Endometrial microvascular endothelial cells (primary cell): ENCODE results near the gene SLC35G2. TPM values are rescaled to one million over a fixed set of nuclear protein-coding genes. Genes with fewer than 3 reads are reported as not detected.
"Not testable (repeated sequence)": the region's sequence is repeated elsewhere in the genome, so short reads cannot be mapped to it uniquely, and the experiment has no call there.

ENCODE experiments used
- in situ Hi-C: cut with HindIII; loops from 2 replicates; pipeline ENCODE4 v1.10.0; 2017; ENCODE audit warnings: low sequenced_read_pairs, low pct_unique_long_range_greater_than_20kb; ENCODE audit errors: inconsistent ontology term
- total RNA-seq: library from RNA; depleted of rRNA; stranded (reverse); fragments of >200 nt; gene quantifications from one replicate; pipeline ENCODE4 v1.2.3, GENCODE V29; 2015; ENCODE audit errors: inconsistent ontology term

Gene SLC35G2
- total RNA-seq, 1 donor from 2014 or later = 18.2 TPM

DNA sequence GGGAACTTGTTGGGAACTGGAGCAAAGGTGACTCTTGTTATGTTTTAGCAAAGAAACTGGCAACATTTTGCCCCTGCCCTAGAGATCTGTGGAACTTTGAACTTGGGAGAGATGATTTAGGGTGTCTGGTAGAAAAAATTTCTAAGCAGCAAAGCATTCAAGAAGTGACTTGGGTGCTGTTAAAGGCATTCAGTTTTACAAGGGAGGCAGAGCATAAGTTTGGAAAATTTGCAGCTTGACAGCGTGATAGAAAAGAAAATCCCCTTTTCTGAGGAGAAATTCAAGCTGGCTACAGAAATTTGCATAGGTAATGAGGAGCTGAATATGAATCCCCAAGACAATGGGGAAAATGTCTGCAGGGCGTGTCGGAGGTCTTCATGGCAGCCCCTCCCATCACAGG lies 53.3 kb downstream of the SLC35G2 start:
- in situ Hi-C loops = not testable (repeated sequence)

DNA sequence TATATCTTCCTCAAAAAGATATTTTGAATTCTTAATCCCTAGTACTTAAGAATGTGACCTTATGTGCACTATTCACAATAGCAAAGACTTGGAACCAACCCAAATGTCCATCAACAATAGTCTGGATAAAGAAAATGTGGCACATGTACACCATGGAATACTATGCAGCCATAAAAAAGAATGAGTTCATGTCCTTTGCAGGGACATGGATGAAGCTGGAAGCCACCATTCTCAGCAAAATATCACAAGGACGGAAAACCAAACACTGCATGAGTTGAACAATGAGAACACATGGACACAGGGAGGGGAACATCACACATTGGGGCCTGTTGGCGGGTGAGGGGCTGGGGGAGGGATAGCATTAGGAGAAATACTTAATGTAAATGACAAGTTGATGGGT lies 60.6 kb downstream of the SLC35G2 start:
- in situ Hi-C loops = not testable (repeated sequence)

DNA sequence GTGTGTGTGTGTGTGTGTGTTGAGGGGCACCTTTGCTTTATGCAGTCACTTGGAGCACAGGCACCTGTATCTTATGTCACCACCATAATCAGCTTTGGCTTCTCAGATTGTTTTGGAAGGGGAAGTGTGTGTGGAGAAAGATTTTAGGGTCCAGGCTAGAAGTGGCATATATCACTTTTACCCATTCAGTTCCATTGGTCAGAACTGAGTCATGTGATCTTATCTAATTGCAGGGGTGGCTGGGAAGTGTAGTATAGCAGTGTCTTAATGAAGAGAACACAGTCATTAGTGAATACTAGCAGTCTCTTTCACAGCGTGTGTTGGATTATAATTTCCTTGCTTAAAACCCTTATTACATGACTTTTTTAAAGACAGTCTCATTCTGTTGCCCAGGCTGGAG lies 63.6 kb downstream of the SLC35G2 start:
- in situ Hi-C loops = no loop called here

DNA sequence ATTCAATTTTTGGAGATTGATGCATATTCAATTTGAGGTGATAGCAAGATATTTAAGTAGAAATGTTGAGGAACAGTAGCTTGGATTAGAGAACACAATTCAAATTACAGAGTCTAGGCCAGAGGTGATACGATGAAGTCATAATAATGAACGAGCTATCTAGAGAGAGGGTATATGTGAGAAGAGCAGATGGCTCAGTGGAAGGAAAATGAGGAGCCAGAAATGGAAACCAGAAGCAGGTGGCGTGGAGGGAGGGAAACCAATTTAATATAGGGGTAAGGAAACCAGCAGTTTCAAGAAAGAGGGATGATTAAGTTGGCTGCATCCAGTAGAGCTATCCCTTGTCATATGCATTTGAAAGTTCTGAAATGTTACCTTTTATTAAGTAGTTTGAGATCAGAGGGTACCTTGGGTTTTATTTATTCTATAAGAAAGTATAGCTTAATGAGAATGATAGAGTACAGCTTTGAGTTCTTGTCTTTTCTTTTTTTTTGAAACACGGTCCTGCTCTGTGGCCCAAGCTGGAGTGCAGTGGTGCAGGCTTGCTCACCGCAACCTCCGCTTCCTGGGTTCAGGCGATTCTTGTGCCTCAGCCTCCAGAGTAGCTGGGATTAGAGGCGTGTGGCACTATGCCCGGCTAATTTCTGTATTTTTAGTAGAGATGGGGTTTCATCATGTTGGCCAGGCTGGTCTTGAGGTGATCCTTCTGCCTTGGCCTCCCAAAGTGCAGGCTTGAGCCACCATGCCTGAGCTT lies 65.2 kb downstream of the SLC35G2 start:
- in situ Hi-C loops = no loop called here

DNA sequence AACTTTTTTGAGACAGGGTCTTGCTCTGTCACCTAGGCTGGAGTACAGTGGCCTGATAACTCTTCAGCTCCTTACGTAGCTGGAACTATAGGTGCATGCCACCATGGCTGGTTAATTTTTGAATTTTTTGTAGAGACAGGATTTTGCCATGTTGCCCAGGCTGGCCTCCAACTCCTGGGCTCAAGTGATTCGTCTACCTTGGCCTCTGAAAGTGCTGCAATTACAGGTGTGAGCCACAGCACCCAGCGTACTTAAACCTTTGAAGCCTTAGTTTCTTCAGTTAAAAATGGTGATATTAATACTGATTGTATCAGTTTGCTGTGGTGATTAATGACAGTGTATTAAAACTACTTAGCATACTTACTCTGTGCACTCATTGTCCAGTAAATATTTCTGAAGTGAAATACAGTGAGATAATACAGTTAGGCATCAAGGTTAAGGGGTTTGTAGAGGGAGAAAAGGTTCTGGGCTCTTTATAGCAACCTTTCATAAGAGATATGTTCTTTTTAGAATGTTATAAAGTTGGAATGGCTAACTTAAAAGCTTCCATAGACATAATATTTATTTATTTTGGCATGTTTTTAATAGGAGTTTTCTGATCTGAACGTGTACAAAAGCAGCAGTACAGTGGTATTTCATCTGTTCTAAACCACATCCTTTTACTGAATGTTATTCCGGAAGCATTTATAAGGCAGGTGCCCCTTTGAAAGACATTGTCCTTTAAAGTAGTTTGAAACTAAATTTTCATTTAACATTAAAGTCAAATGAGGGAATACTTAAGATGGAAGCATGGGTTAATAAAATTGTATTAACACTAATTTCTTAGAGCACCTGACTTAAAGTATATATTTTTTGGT lies 66.7 kb downstream of the SLC35G2 start:
- in situ Hi-C loops = no loop called here

DNA sequence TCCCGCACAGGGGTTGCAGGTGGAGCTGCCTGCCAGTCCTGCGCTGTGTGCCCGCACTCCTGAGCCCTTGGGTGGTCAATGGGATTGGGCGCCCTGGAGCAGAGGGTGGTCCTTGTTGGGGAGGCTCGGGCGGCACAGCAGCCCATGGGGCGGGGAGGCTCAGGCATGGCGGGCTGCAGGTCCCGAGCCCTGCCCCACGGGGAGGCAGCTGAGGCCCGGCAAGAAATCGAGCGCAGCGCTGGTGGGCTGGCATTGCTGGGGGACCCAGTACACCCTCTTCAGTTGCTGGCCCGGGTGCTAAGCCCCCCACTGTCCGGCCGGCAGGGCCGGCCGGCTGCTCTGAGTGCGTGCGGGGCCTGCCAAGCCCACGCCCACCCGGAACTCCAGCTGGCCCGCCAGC lies 71.0 kb downstream of the SLC35G2 start:
- in situ Hi-C loops = no loop called here

DNA sequence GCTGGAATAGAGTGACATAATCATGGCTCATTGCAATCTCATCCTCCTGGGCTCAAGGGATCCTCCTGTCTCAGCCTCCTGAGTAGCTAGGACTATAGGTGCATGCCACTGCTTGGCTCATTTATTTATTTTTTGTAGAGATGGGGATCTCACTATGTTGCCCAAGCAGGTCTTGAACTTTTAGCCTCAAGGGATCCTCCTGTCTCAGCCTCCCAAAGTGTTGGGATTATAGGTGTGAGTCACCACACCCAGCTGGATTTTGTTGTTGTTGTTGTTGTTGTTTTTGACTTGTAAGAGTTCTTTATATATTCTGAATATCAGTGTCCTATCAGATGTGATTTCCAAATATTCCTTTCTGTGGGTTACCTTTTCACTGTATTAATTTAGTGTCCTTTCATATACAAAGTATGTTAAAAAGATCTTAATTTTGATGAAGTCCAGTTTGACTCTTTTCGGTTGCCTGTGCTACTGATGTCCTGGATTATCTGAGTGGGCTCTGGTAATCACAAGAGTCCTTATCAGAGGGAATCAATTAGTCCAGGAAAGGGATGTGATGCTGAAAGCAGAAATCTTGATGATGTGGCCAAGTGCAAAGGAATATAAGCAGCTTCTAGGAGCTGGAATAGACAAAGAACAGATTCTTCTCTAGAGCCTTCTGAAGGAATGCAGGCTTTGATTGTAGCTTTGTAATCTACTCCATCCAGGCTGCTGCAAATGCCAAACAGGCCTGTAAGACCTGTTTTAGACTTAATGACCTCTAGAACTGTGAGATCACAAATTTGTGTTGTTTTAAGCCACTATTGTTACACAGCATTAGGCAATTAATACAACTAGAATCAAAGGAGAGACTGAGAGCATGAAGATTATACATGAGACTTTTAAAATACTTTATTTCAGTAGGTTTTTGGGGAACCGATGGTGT lies 73.3 kb downstream of the SLC35G2 start:
- in situ Hi-C loops = no loop called here

DNA sequence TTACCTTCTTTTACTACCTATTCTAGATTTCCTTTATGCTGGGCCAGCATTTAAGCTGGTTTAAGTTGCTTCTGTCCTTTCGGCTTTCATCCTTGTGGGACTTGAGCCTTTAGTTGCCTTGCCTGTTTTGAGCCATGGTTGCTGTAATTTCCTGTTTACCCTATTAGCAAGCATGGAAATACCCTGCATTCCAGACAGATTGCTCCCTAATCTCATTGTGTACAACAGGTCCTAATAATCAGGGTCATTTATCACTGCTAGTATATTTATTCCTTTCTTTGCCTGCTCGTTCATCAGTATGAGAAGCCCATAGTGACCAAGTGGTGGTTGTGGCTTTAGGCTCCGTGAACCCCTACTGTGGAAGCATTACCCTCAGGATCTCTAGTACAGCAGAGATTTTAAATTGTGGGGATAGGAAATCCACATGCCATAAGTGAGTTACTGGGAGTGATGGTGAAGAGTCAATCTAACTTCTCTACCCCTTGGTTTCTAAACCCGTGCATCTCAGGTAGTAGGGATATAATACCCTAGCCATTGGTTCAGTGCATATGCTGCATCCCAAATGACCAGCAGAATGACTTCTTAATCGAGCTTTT lies 75.0 kb downstream of the SLC35G2 start:
- in situ Hi-C loops = no loop called here

DNA sequence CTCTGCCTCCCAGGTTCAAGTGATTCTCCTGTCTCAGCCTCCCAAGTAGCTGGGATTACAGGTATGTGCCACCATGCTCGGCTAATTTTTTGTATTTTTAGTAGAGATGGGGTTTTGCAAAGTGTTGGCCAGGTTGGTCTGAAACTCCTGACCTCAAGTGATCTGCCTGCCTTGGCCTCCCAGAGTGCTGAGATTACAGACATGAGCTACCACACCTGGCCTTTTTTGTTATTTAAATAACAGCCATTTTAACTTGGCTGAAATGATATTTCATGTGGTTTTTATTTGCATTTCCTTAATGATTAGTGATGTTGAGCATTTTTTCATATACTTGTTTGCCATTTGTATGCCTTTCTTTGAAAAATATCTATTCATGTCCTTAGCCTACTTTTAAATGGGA lies 78.2 kb downstream of the SLC35G2 start:
- in situ Hi-C loops = not testable (repeated sequence)

DNA sequence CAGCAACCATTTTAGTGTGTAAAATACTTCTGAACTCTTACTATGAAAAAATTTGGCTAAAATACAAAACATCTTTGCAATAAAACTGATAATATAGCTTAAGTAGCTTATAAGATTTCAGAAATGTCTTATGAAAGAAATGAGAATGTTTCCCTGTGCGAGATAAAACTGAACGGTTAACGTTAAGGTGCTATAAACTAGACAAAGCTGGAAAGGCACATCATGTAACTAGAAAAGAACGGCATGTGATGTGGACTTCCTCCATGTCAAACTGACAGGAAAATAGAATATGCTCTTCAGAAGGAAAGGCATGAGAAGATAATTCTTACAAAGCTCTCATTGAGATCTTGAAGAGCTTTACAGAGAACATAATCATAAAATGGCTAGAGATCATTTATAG lies 79.6 kb downstream of the SLC35G2 start:
- in situ Hi-C loops = no loop called here

DNA sequence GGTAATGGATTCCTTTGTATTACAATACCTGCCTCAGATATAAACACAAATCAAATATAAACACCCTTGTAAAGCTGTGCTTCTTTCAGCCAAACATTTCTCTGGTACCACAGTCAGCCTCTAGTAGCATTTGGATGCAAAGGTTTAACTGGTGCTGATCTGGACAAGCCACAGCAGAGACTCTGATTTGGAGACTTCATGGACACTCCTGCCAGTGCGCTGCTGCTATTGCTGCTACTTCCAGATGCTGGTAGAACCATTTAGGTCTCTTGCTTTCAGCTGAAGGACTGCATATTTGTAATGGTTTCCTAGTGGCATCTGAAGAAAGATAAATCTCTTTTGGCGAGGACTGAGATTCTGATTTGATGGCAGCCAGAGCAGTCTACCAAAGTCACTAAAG lies 80.0 kb downstream of the SLC35G2 start:
- in situ Hi-C loops = no loop called here

DNA sequence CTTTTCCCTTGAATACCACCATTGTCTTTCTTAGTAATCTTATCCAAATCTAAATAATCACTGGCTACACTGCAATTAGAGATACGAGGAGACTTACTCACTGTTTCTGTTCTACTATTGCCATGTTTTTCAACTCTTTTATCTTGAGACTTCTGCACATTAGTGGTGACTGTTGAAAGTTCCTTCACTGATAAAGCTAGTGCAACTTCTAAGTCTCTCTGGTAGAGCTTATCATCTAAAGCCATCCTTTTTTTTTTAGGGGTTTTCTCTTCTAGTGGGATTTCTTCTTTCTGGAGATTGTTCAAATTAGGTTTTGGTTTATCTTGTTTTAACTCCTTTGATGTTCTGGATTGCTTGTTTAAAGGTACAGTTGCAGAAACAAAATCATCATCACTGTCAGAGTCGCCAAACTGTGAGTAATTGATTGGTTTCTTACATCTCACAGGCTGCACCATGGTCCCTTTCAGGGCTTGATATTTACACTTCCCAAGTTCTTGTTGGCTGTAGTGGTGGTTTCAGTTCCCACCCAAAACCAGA lies 80.8 kb downstream of the SLC35G2 start:
- in situ Hi-C loops = no loop called here

DNA sequence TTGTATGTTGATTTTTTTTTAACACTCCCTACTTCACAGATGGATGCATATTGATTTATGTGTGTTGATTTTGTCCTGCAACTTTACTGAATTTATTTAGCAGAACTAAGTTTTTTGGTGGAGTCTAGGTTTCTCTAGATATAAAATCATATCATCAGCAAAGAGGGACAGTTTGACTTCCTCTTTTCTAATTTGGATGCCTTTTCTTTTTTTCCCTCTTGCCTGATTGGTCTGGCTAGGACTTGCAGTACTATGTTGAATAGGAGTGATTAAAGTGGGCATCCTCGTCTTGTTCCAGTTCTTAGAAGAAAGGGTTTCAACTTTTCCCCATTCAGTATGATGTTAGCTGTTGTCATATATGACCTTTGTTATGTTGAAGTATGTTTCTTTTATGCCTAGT lies 81.8 kb downstream of the SLC35G2 start:
- in situ Hi-C loops = not testable (repeated sequence)

DNA sequence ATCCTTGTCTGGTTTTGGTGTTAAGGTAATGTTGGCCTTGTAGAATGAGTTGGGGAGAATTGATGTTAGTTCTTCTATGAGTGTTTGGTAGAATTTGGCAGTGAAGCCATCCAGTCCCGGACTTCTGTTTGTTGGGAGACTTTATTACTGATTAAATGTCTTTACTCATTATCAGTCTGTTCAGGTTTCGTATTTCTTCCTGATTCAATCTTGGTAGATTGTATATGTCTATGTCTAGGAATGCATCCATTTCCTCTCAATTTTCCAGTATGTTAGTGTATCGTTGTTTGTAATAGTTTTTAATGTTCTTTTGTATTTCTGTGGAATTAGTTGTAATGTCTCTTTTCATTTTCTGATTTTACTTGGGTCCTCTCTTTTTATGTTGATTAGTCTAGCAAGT lies 82.5 kb downstream of the SLC35G2 start:
- in situ Hi-C loops = no loop called here

DNA sequence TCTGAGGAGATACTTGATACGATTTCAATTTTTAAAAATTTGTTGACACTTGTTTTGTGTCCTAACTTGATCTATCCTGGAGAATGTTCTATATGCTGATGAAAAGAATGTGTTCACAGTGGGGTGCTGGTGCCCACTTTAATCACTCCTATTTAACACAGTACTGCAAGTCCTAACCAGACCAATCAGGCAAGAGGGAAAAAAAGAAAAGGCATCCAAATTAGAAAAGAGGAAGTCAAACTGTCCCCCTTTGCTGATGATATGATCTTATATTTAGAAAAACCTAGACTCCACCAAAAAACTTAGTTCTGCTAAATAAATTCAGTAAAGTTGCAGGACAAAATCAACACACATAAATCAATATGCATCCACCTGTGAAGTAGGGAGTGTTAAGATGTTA lies 83.6 kb downstream of the SLC35G2 start:
- in situ Hi-C loops = not testable (repeated sequence)

DNA sequence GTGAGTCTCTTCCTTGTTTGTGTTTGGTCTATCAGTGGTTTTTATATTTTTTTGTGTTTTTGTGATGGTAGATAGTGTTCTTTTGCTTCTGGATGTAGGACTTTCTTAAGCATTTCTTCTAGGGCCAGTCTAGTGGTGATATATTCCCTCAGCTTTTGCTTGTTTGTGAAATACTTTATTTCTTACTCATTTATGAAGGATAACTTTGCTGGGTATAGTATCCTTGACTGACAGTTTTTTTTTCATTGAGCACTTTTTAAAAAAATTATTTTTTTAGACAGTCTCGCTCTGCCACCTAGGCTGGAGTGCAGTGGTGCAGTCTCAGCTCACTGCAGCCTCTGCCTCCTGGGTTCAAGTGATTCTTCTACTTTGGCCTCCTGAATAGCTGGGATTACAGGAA lies 85.0 kb downstream of the SLC35G2 start:
- in situ Hi-C loops = no loop called here

DNA sequence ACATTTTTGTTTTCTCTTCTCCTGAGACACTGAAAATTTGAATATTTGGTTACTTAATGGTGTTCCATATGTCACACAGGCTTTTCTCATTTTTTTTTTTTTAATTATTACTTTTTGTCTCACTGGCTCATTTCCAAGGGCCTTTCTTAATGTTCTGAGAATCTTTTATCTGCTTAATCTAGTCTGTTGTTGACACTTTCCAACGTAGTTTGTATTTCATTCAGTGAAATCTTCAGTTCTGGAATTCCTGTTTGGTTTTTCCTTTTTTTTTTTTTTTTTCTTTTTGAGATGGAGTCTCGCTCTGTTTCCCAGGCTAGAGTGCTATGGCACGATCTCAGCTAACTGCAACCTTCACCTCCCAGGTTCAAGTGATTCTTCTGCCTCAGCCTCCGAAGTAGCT lies 85.8 kb downstream of the SLC35G2 start:
- in situ Hi-C loops = no loop called here
